HG03060 (cell line): ENCODE results near the gene TMPO.
"Not testable (repeated sequence)": the region's sequence is repeated elsewhere in the genome, so short reads cannot be mapped to it uniquely, and the experiment has no call there.

ENCODE experiments used
- ATAC-seq: cut with Tn5 transposase; IDR thresholded peaks from one replicate; pipeline ENCODE4 v1.9.1; 2021; ENCODE audit warnings: low read depth, moderate number of reproducible peaks; ENCODE audit not compliant: unreplicated experiment

Gene TMPO

GRCh38 chr12:98515287-98516110 lies at the start of gene TMPO:
TSS of gene TMPO (plus strand) at chr12:98515590. CDS start at chr12:98515868, 278 bp downstream.
- ATAC-seq: peak; percentile 46

- no peak for ATAC-seq
These were observed 49.3 kb upstream of the TMPO start for GRCh38 chr12:98465950-98466602.

- ATAC-seq: no peak
These were observed 48.6 kb upstream of the TMPO start for GRCh38 chr12:98466640-98467400.

- no peak for ATAC-seq
These were observed 46.3 kb upstream of the TMPO start for GRCh38 chr12:98469109-98469508.

GRCh38 chr12:98470469-98471082 lies 44.8 kb upstream of the TMPO start:
- ATAC-seq: no peak

GRCh38 chr12:98471085-98471484 lies 44.3 kb upstream of the TMPO start:
- no peak for ATAC-seq

- ATAC-seq: no peak
These were observed 39.9 kb upstream of the TMPO start for GRCh38 chr12:98475565-98475908.

- ATAC-seq: no peak
These were observed 36.8 kb upstream of the TMPO start for GRCh38 chr12:98478606-98479005.

- ATAC-seq: no peak
These were observed 31.5 kb upstream of the TMPO start for GRCh38 chr12:98483621-98484503.

GRCh38 chr12:98485792-98486340 lies 29.5 kb upstream of the TMPO start:
- no peak for ATAC-seq

- ATAC-seq: not testable (repeated sequence)
These were observed 27.0 kb upstream of the TMPO start for GRCh38 chr12:98488416-98488815.

GRCh38 chr12:98489176-98489575 lies 26.2 kb upstream of the TMPO start:
- no peak for ATAC-seq

GRCh38 chr12:98490501-98491453 lies 24.6 kb upstream of the TMPO start:
- peak; percentile 77 for ATAC-seq

GRCh38 chr12:98492580-98493140 lies 22.7 kb upstream of the TMPO start:
- no peak for ATAC-seq

- not testable (repeated sequence) for ATAC-seq
These were observed 14.1 kb upstream of the TMPO start for GRCh38 chr12:98501266-98501629.

GRCh38 chr12:98503342-98503591 lies 12.1 kb upstream of the TMPO start:
- ATAC-seq: peak; percentile 55

GRCh38 chr12:98503592-98504367 lies 11.6 kb upstream of the TMPO start:
- ATAC-seq: peak; percentile 33

- ATAC-seq: peak; percentile 5
These were observed 11.1 kb upstream of the TMPO start for GRCh38 chr12:98504368-98504617.
